Activated CD4-positive, CD25-positive, alpha-beta regulatory T cell treated with anti-CD3 and anti-CD28 coated beads, Interleukin-2, amount 50 U/mL, for 72 hours (primary cell): ENCODE results near the gene ZNF385C.
"Not testable (repeated sequence)": the region's sequence is repeated elsewhere in the genome, so short reads cannot be mapped to it uniquely, and the experiment has no call there.

ENCODE experiments used
- DNase-seq: peaks from one replicate; pipeline ENCODE4 v3.0.0; 2021

The ZNF385C gene

DNA sequence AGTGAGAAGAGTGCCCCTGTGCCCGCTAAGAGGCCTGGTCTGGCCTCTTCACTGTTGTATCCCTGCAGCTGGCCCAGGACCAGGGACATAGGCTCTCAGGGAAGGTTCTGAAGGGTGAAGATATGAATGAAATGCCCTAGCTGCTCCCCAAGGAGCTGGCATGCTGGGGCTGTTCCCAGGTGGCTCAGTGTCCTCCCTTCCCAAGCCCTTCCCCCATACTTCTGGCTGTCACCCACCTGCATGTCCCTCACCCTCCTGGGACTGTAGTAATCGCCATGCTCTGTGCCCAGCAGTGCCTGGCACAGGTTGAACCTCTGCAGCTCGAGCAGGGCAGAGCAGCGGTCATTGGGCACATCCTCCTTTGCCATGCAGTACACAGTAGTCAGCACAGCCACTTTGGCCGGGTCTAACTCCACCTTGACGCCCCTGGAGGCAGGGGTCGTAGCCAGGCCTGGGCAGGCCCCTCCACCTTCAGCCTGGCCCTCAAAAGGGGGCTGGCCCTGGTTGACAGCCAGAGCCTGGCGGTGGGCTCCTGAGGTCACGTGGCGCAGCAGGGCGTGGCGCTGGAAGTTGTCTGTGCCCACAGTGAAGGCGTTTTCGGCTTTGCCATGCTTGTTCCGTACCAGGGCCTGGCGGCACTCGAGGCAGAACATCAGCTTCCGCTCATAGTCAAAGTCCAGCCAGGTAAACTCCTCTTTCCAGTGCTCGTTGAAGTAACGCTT is 55.5 kb downstream of the ZNF385C start:
- no peak for DNase-seq

DNA sequence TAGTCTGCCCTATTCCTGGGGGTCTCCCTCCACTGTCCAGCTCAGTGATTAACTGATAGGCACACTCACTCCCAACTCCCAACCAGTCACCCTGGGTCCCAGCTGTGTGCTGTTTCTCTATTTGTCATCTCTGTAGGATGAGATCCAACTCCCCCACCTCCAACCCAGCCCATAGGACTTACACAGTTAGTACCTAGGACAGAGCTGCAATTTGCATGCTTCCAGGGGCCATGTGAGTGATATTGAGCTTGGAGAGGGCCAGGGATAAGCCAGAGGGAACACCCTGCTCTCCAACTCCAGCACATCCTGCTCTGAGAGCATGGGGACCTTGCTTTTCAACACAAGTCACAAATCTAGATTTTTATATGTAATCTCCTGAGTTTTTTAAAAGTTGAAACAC is 56.7 kb downstream of the ZNF385C start:
- no peak for DNase-seq

DNA sequence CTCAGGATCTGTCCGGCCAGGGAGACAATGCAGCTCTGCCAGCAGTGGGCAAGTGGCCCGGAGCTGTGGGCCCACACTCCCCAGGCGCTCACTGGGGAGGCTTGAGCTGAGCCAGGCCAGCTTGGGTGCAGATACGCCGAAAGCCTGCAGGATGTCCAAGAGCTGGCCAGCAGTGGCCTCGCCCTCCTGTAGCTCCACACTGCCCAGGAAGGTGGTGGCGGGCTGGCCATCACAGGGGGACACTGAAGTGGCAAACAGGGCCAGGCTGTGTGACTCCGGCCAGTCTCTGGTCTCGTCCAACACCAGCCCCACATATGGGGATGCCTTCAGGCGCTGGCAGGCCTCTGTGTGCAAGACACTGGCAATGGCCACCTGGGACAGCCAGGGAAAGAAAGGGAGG is 57.5 kb downstream of the ZNF385C start:
- no peak for DNase-seq

DNA sequence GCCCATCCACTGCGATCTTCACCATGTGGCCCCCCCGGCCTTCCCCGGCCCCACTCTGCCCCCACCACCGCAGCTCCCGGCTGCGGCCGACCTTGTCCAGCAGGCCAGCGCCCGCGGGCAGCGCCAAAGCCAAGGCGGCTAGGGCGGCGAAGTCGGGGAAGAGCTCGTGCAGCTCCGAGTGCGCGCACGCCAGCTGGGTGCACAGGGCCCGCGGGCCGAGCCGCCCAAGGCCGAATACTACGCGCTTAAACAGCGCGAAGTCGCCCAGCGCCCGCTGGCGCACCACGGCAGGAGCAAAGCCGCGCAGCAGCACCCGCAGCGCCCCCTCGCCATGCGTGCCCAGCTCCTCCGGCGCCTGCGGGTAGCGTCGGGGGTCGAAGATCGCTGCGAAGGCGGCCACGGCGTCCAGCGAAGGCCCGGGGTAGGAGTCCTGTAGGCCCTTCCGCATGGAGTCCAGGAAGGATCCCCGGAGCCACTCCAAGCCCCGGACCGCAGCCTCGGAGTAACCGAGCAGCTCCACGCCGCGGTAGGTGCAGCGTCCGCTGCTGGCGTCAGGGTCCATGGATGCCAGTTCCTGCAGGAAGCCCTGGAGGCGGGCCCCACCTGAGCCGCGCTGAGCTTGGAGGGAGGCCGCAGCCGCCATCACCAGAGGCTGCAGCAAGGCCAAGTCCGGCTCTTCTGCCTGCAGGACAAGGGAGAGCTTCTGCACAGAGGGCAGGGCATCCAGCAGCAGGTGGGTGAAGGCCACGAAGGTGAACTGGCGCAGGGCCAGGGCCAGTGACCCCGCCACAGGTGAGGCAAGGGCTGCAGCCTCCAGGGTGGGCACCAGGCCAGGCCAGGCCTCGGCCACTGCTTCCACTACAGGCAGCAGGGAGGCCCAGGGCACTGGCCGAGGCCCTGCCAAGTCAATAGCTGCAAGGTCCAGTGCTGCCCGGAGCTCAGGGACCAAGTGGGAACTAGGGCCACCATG is 58.2 kb downstream of the ZNF385C start:
- DNase-seq, result no peak

DNA sequence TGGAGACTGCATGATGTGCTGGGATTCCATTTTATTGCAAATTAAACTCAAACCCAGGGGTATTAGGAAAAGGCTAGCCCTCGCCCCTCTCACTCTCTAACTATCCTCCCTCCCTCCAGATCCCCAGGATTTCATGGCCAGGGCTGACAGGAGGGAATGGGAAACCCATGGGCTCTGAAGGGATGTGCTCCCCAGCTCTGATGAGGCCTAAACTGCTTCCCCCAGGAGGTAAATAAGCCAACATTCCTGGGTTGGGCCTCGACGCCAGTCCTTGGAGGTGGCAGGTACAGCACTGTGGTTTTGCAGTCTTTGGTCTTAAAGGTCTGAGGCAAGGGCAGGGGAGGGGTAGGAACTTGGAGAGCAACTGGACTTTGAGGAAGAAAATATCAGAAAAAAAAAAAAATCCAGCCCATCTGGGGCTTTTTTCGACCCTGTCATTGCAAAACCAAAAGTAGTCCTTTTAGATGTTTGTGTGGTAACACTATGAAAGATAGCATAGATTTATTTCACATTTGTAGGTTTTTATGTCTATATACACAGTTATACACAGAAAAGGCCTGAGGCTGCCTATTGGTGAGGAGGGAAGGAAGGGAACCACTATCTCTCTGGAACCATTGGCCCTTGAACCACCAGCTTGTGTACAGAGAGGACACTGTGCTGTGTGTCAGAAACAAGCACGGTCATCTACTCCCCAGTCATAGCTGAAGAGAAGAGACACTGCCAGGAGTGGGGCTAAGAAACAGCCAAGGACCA is 59.9 kb downstream of the ZNF385C start:
- DNase-seq, result no peak

DNA sequence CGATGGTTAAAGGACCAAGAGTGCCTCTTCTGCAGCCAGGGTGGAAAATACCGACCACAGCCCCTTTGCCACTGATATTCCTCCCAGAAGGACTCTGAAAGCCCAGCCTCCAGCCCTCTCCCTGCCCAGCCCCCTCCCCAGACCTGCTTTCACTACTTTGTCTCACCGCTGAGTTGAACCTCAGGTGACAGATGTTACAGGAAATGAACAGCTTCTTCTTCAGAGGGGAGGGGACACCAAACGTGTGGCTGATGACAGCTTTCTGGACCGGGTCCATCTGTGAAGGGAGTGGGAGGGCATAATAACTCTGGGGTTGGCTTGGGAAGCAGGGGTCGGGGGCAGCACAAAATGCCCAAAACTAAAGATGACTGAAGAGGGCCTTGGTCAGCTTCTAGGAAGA is 64.2 kb downstream of the ZNF385C start:
- no peak for DNase-seq

DNA sequence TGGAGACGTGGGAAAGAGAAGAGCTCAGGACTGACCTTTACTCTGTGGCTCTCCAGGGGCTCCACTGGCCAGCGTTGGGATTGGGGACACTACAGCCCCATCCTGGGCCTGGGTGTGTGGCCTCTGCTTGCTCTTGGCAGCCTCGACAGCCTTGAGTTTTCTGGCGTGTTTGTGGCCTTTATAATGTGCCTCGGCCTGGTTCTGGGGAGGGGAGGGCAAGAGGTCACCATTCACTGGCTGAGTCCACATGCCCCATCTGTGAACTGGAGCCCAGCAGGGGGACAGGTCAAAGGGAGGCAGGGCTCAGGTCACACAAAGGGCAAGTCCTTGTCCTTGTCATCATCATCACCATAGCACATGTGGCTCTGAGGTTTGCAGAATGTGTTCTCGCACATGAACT is 66.7 kb downstream of the ZNF385C start:
- no peak for DNase-seq

DNA sequence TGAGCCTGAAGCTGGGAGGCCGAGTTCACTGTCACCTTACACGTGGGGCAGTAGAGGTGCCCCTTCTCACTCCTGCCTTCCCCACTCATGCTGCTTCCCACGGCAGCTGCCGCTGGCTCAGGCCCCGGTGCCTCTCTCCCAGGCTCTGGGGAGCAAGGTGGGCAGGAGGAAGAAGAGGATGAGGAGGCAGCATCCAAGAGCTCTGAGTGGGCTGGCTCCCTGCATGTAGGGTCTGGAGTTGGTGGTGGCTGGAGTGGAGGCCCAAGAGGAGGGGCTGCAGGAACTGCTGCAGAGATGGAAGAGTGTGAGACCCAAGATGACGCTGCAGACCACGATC is 69.5 kb downstream of the ZNF385C start:
- no peak for DNase-seq

DNA sequence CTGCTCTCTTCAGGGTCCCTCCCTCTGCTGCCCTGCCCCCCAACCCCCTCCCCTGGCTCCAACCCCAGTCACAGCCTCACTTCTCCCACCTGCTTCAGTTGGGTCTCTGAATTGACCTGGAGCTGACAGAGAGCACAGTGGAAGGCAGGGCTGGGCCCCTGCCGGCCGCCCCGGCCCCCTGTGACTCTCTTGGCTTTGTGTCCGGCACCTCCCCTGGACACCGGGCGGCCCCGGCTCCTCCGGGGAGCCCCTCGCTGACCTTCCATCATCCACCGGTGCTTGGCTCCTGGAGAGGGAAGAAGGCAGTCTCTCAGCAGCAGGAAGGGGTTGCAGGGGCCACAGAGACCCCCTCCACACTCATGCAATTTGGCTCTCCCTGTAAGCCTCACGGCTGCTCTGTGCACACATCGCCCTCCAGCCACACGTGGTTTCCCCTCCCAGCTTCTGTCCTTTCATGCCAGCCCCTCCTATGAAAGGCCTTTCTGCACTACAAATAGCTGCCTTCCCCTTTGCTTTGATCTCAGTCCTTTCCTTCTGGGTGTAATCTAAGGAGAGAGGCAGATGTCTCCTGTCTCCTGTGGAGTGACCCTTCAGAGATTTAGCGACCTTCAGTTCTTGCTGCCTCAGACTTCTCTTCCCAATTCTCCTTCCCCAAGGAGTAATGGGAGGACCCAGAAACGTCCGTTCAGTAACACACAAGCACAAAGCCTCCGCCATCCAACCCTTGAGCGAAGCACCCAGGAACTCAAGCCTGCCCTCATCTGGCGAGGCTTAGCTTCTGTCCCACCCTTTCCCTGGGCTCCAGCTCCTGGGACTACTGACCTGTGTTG is 70.1 kb downstream of the ZNF385C start:
- DNase-seq, result no peak

DNA sequence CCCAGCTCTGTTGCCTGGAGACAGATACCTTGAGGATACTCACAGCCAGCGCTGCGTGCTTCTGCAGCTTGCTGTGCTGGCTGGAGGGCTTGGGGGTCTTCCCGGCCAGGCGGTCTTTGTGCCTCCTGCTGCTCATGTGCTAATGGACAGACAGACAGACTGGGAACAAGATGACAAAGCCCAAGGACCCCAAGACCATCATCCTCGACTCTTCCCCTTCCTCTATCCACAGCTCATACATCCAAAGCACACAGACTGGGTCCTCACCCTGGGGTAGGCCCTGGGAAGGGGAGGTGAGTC is 70.7 kb downstream of the ZNF385C start:
- DNase-seq, result no peak

DNA sequence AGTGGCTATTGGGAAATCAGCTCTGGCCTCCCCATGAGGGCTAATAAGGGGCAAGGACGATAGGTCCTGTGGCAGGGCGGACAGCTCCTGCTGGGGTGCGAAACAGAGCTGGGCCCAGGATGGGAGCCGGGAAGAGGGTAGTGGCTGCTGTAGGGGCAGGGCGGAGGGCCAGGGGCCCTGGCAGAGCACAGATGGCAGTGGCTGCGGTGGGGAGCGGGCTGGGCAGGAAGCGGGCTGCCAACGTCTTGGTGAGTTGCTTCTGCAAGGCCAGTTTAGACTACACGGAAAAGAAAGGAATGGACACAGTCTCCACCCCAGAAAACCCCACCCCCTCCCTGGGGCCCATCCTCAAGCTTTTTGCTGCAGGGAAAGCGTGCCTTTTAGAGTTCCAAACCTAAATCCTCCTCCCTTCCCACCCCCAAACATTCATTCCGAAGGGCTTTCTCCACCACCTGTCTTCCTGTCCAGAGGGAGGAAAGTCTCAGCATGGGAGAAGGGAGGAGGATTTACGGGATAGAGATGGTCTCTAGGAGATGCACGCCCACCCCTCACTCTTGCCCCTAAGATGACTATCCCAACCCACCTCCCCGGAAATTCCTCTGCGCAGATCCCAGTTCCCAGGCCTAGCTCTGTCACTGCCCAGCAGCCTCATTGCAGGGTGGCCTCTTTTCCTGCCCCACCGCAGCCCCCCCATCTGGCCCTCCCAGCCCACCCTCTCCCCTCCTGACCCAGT is 71.2 kb downstream of the ZNF385C start:
- DNase-seq, result no peak

DNA sequence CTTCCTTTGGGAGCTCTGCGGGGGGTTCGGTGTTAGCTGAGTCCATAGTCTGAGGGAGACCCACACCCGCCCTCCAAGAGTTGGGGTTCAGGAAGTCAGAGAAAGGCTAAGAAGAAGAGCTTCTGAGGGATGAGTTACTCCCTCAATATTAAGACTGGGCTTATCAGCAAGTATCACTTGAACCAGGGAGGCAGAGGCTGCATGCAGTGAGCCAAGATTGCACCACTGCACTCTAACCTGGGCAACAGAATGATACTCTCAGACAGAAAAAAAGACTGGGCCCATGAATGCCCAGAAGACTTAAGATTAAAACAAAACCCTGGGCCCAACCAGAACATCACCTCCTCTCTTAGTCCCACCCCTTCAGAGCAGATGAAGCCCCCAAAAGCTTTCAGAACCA is 72.3 kb downstream of the ZNF385C start:
- DNase-seq, result no peak

DNA sequence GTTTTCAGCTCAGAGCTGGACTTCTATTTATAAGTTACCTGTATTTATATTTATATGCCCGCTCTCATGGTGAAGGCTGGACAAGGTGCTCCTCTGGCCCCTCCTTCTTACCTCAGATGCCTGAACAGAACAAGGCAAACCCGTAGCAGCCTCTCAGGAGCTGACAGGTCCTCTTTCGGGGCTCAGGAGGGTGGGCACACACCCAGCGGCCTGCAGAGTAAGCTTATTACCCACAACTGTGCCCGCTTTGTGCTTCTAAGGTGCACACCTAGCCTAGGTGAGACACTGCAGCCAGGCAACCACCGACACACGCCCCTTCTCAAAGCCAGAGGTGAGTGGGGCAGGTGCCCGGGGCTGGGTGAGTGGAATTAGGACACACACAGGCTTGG is 73.1 kb downstream of the ZNF385C start:
- no peak for DNase-seq

DNA sequence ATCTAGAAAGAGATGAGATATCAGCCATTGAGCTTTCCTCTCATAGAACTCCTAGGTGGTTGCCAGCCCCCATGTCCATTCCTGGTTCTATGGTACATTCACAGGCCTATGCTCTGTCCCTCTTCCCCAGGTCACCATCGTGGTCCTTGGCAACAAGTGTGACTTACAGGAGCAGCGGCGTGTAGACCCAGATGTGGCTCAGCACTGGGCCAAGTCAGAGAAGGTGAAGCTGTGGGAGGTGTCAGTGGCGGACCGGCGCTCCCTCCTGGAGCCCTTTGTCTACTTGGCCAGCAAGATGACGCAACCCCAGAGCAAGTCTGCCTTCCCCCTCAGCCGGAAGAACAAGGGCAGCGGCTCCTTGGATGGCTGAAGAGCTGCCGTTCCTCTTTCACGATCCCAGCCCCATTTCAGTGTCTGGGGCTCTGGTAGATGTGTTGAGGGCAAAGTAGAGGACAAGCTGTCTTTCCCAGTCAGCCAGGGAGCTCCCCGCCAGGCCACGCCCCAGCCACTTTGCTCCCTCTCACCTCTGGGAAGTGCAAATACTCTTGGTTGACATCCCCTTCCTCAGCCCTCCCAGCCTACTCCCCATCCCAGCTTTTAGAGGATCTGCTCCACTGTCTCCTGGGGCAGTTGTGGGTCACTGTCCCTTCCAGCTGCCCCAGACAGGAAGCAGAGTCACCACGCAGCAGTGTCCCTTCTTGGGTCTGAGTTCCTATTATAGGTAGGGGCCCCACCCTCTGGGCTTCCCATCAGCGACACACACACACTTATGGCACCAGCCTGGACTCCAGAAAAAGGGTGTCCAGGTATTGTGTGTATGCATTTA is 74.5 kb downstream of the ZNF385C start:
- no peak for DNase-seq

DNA sequence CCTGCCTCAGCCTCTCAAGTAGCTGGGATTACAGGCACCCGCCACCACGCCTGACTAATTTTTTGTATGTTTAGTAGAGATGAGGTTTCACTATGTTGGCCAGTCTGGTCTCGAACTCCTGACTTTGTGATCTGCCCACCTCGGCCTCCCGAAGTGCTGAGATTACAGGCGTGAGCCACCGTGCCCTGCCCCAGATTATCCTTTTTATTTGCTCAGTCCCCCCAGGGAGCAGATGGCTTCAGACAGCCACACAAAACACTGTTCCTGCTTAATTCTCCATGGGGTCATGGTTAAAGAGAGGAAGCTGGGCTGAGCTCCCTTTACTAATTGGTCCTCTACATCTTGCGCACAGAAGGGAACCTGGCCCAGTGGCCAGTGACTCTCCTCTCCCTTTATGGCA is 77.4 kb downstream of the ZNF385C start:
- DNase-seq, result not testable (repeated sequence)

DNA sequence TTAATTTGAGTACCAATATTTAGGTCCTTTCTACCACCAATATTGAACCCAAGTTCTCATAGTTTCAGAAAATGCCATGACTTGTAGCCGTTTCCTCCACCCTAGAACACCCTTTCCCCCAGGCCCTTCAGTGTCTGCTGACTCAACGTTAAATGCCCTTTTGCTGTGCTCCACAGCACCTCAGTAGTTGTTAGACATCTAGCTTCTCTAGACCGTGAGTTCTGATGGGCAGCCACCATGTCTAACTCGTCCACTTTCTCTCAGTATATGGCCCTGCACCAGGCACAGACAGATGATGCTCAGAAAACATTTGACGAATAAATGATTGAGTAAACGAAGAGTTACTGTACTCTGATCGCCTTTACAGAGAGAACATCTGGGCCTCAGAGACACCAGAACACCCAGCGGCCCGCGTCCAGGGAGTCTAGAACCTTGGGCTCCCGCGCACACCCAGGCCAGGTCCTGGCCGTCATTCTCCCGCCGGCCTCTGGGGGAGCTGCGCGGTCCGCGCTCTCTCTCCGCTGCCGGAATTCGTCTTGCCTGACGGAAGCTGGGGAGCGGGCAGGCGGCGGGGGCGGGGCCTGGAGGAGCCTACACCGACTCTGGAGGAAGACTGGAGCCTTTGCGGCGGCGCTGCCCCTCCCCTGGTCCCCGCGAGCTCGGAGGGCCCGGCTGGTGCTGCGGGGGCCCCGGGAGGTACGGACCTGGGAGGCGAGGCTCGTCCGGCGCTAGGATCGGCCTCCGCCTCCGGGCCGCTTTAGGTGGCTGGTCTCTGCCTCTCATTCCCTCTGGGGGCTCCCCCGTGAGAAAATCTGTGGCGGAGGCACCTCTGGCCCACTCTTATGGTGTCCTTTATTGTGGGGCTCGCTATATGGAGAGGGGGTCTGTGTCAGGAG is 78.5 kb downstream of the ZNF385C start, which contains the start of gene NKIRAS2:
TSS of gene NKIRAS2 (plus strand) at position 582 of the 896 bp plus-strand sequence. CDS start 1,488 bp downstream, outside the sequence.
- DNase-seq, result peak; percentile 95

DNA sequence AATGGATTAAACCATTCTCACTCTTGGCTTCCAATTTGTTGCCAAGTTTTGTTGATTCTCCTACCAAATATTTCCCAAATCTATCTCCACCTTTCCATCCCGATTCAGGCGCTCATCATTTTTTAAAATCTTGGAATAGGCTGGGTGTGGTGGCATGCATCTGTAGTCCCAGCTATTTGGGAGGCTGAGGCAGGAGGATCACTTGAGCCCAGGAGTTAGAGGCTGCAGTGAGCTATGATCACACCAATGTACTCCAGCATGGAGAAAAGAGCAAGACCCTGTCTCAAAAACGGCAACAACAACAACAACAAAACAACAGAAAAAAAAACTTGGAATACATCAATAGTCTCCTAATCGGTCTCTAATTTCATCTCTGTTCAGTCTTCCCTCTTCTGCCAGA is 79.3 kb downstream of the ZNF385C start:
- DNase-seq, result no peak

DNA sequence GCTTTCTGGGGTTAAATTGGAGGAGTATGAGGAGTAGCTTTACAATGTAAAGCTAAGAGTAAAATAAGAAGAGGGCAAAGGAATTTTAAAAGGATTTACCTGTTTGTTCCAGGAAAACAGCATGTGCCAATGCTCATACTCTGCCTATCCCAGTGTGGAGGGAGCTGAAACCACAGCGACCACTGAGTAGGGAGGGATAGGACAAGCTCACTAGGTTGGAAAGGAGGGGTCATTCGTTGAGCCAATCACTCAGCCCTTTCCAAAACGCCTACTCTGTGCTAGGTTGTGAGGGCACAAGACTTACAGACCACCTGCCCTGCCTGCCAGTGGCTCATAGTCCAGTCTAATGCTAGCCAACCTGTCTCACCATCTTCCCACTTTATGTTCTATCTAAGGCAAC is 79.9 kb downstream of the ZNF385C start:
- no peak for DNase-seq

DNA sequence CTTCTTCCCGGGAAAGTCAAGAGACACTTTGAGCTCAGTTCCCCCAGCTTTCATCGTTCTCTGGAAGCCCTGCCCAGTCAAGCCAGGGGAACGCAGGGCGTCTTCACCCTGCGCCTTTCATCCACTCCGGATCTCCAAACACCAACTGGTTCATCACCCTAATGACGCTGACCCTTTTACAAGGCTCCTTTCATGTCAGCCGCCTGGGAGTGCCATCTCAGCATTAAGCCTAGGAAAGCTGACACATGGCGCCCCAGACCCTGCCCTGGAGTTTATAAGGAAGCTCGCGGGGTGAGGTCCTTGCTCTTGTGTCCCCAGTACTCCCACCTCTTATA is 80.4 kb downstream of the ZNF385C start:
- peak; percentile 46 for DNase-seq
